ENCODE measurements around the gene PUSL1. TPM values are rescaled to one million over a fixed set of nuclear protein-coding genes. Genes with fewer than 3 reads are reported as not detected.
A peak's percentile ranks its signal among the peaks of the same experiment; 100 is the strongest.

The PUSL1 gene
- total RNA-seq, 1 donor from 2014 or later: 45.5 TPM

- TF ChIP-seq CTCF (IDR thresholded peaks at IDR 0.05; ENCODE audit: partially characterized antibody, unreplicated experiment): no peak
- H3K27me3 Mint-ChIP-seq (ENCODE audit: unreplicated experiment): peaks cover 9% of the 10 kb centered on the region
- no peak overlapping the region for H3K27ac Mint-ChIP-seq (ENCODE audit: unreplicated experiment)
- DNase-seq: no peak
- H3K36me3 Mint-ChIP-seq (ENCODE audit: unreplicated experiment): no peaks in the 10 kb centered on the region
- H3K9me3 Mint-ChIP-seq (ENCODE audit: unreplicated experiment): peaks cover 9% of the 10 kb centered on the region
- no peaks in the 10 kb centered on the region for H3K4me1 Mint-ChIP-seq (ENCODE audit: low read depth, unreplicated experiment)
- no peak overlapping the region for H3K4me3 Mint-ChIP-seq (ENCODE audit: unreplicated experiment)
Measured at GRCh38 chr1:1337793-1338147, 29.4 kb downstream of the PUSL1 start.

GRCh38 chr1:1338278-1338677 lies 29.9 kb downstream of the PUSL1 start:
- DNase-seq: no peak
- no peak overlapping the region for H3K27ac Mint-ChIP-seq (ENCODE audit: unreplicated experiment)
- H3K9me3 Mint-ChIP-seq (ENCODE audit: unreplicated experiment): peaks cover 9% of the 10 kb centered on the region
- H3K36me3 Mint-ChIP-seq (ENCODE audit: unreplicated experiment): no peaks in the 10 kb centered on the region
- H3K4me3 Mint-ChIP-seq (ENCODE audit: unreplicated experiment): no peak overlapping the region
- H3K4me1 Mint-ChIP-seq (ENCODE audit: low read depth, unreplicated experiment): no peaks in the 10 kb centered on the region
- TF ChIP-seq CTCF (IDR thresholded peaks at IDR 0.05; ENCODE audit: partially characterized antibody, unreplicated experiment): no peak
- H3K27me3 Mint-ChIP-seq (ENCODE audit: unreplicated experiment): peaks cover 11% of the 10 kb centered on the region

- Mint-ChIP-seq H3K27me3 (ENCODE audit: unreplicated experiment) (peaks cover 11% of the 10 kb centered on the region), H3K27ac (ENCODE audit: unreplicated experiment) (no peak overlapping the region), H3K36me3 (ENCODE audit: unreplicated experiment) (no peaks in the 10 kb centered on the region), H3K4me3 (ENCODE audit: unreplicated experiment) (no peak overlapping the region), H3K9me3 (ENCODE audit: unreplicated experiment) (peaks cover 9% of the 10 kb centered on the region), H3K4me1 (ENCODE audit: low read depth, unreplicated experiment) (no peaks in the 10 kb centered on the region)
- no peak for TF ChIP-seq CTCF (IDR thresholded peaks at IDR 0.05; ENCODE audit: partially characterized antibody, unreplicated experiment)
- no peak for DNase-seq
Measured at GRCh38 chr1:1340185-1340584, 31.8 kb downstream of the PUSL1 start.

GRCh38 chr1:1340791-1341548 lies 32.6 kb downstream of the PUSL1 start:
- H3K27me3 Mint-ChIP-seq (ENCODE audit: unreplicated experiment): peaks cover 11% of the 10 kb centered on the region
- H3K27ac Mint-ChIP-seq (ENCODE audit: unreplicated experiment): peak overlapping the region; percentile 62
- no peaks in the 10 kb centered on the region for H3K4me1 Mint-ChIP-seq (ENCODE audit: low read depth, unreplicated experiment)
- no peak for DNase-seq
- TF ChIP-seq CTCF (IDR thresholded peaks at IDR 0.05; ENCODE audit: partially characterized antibody, unreplicated experiment): no peak
- H3K9me3 Mint-ChIP-seq (ENCODE audit: unreplicated experiment): peaks cover 9% of the 10 kb centered on the region
- H3K4me3 Mint-ChIP-seq (ENCODE audit: unreplicated experiment): no peak overlapping the region
- H3K36me3 Mint-ChIP-seq (ENCODE audit: unreplicated experiment): no peaks in the 10 kb centered on the region

GRCh38 chr1:1341549-1342021 lies 33.2 kb downstream of the PUSL1 start:
- Mint-ChIP-seq H3K27ac (ENCODE audit: unreplicated experiment) (peak overlapping the region; percentile 62), H3K4me3 (ENCODE audit: unreplicated experiment) (no peak overlapping the region), H3K9me3 (ENCODE audit: unreplicated experiment) (peaks cover 9% of the 10 kb centered on the region), H3K4me1 (ENCODE audit: low read depth, unreplicated experiment) (no peaks in the 10 kb centered on the region), H3K27me3 (ENCODE audit: unreplicated experiment) (peaks cover 11% of the 10 kb centered on the region), H3K36me3 (ENCODE audit: unreplicated experiment) (no peaks in the 10 kb centered on the region)
- no peak for TF ChIP-seq CTCF (IDR thresholded peaks at IDR 0.05; ENCODE audit: partially characterized antibody, unreplicated experiment)
- DNase-seq: no peak

Measured in glutamatergic neuron (in vitro differentiated cells).